ENCODE data around the gene DNAJB12. TPM values are rescaled to one million over a fixed set of nuclear protein-coding genes. Genes with fewer than 3 reads are reported as not detected.

The DNAJB12 gene
- total RNA-seq = 27.5 and 32.1 TPM in 2 replicates

DNA sequence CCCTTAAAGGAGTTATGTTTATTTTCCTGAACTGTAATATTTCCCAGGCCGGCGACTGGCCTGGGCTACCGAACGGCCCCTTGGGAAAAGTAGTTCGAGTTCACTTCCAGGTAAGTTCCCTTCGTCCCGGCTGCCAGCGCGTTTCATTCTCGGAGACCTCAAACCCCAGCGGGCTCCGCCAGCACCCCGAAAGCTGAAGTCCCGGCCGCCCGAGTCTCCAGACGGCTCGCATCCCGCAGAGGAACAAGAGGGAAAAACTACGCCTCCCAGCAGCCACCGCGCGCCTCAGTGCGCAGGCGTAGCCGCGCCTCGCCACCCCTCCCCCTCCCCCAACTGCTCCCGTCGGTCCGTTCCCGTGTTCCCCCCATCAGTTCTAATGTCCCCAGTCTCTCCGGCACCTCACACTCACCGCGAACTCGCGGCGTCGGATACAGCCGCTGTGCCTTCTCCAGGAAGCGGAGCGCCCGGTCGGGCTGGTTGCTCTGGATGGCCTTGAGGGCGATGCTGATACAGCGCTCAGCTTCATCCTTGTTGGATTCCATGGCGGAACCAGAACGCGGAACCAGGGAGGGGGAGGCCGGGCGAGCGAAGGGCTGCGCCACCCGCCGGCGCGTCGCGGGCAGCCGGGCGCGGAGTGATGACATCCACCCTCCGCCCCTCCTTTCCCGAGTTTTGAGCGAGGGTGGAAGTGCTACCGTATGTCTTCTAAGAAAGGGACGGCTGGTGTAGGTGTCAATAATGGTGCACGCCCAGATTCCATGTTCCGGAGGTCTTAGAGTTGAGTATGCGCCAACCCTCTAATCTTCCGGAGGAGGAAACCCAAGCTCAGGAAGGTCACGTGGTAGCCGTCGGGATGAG, at the start of gene DNAJB12:
Gene DNAJB12 (minus strand): TSS at position 564 of the 858 bp plus-strand sequence. CDS start 22 bp downstream, at position 542.

Small RNA genes lying within 50 kb of the gene (small RNA-seq; reads per million reads assigned to genes)
- gene RNU6-805P = not detected

Other genes starting within 250 kb of the DNAJB12 start
- 81.3 and 83.2 TPM in 2 replicates for gene ANAPC16, start 138.9 kb downstream of the DNAJB12 start, total RNA-seq
- 30.6 and 37.7 TPM in 2 replicates for gene ASCC1, start 138.6 kb downstream of the DNAJB12 start, total RNA-seq
- 334 and 704 TPM in 2 replicates for gene DDIT4, start 81.0 kb downstream of the DNAJB12 start, total RNA-seq